HEK293 (cell line): ENCODE data around the gene ARHGEF5.
"Not testable (repeated sequence)": the region's sequence is repeated elsewhere in the genome, so short reads cannot be mapped to it uniquely, and the experiment has no call there.

Experiments
- HOXD13 ChIP-seq: sonication (generic); formaldehyde crosslinking; IDR thresholded peaks from 2 replicates; pipeline ENCODE4 v1.8.0; 2022; ENCODE audit warnings: missing genetic modification reagents, borderline replicate concordance
- TCF7L2 ChIP-seq: IDR thresholded peaks from 2 replicates; pipeline ENCODE4 v1.6.1; 2011; ENCODE audit warnings: low read depth, mild to moderate bottlenecking, inconsistent platforms, low read length, moderate library complexity, borderline replicate concordance
- ZNF423 ChIP-seq: fragments of 450-650 bp; formaldehyde crosslinking; IDR thresholded peaks from 2 replicates; pipeline ENCODE4 v1.5.1; 2016; ENCODE audit warnings: missing biosample characterization, missing genetic modification characterization
- TF ChIP-seq, protein P1 (sequence below): fragments of 450-650 bp; formaldehyde crosslinking; IDR thresholded peaks from 2 replicates; pipeline ENCODE4 v1.5.1; 2016; ENCODE audit warnings: missing biosample characterization, missing genetic modification characterization, borderline replicate concordance

DNA sequence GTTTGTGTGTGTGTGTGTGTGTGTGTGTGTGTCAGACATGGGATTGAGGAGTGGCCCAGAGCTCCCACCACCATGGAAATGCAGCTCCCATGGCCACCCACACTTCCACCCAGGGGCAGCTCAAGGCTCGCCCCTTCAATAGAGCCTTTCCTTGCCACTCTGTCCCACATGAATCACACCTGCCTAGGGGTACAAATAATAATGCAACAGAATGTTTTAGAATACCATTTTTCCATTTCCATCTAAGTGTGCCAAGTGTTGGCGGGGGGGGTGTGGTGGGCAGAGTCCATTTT is 23.3 kb upstream of the ARHGEF5 start:
- not testable (repeated sequence) for TF ChIP-seq TCF7L2; ZNF423 (tag by site-specific recombination); HOXD13 (CRISPR knock-in tag)
- TF ChIP-seq, protein P1, sequence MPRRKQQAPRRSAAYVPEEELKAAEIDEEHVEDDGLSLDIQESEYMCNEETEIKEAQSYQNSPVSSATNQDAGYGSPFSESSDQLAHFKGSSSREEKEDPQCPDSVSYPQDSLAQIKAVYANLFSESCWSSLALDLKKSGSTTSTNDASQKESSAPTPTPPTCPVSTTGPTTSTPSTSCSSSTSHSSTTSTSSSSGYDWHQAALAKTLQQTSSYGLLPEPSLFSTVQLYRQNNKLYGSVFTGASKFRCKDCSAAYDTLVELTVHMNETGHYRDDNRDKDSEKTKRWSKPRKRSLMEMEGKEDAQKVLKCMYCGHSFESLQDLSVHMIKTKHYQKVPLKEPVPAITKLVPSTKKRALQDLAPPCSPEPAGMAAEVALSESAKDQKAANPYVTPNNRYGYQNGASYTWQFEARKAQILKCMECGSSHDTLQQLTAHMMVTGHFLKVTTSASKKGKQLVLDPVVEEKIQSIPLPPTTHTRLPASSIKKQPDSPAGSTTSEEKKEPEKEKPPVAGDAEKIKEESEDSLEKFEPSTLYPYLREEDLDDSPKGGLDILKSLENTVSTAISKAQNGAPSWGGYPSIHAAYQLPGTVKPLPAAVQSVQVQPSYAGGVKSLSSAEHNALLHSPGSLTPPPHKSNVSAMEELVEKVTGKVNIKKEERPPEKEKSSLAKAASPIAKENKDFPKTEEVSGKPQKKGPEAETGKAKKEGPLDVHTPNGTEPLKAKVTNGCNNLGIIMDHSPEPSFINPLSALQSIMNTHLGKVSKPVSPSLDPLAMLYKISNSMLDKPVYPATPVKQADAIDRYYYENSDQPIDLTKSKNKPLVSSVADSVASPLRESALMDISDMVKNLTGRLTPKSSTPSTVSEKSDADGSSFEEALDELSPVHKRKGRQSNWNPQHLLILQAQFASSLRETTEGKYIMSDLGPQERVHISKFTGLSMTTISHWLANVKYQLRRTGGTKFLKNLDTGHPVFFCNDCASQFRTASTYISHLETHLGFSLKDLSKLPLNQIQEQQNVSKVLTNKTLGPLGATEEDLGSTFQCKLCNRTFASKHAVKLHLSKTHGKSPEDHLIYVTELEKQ (tag by site-specific recombination), result not testable (repeated sequence)
